Brain pericyte (primary cell): Measurements from ENCODE around the gene MTCH2.
"Not testable (repeated sequence)": the region's sequence is repeated elsewhere in the genome, so short reads cannot be mapped to it uniquely, and the experiment has no call there.

Source experiments
- DNase-seq: peaks from one replicate; pipeline ENCODE4 v3.0.0-alpha.2; 2012; ENCODE audit warnings: low read depth, low spot score

The MTCH2 gene

GRCh38 chr11:47642099-47642855, at the start of gene MTCH2:
TSS of gene MTCH2 (minus strand) at chr11:47642559. CDS start at chr11:47642465, 94 bp downstream.
- peak; percentile 94 for DNase-seq

- DNase-seq, result no peak
These were observed 49.6 kb upstream of the MTCH2 start for GRCh38 chr11:47691979-47692378.

GRCh38 chr11:47689480-47689879, 47.1 kb upstream of the MTCH2 start:
- DNase-seq, result no peak

GRCh38 chr11:47688991-47689390, 46.6 kb upstream of the MTCH2 start:
- no peak for DNase-seq

GRCh38 chr11:47688111-47688510, 45.8 kb upstream of the MTCH2 start:
- DNase-seq, result no peak

GRCh38 chr11:47686704-47687103, 44.3 kb upstream of the MTCH2 start:
- not testable (repeated sequence) for DNase-seq

GRCh38 chr11:47686151-47686550, 43.8 kb upstream of the MTCH2 start:
- no peak for DNase-seq

- no peak for DNase-seq
These were observed 33.5 kb upstream of the MTCH2 start for GRCh38 chr11:47675851-47676250.

- no peak for DNase-seq
These were observed 29.9 kb upstream of the MTCH2 start for GRCh38 chr11:47672283-47672730.

GRCh38 chr11:47669856-47670255, 27.5 kb upstream of the MTCH2 start:
- DNase-seq, result no peak

- no peak for DNase-seq
These were observed 26.3 kb upstream of the MTCH2 start for GRCh38 chr11:47668665-47669064.

- DNase-seq, result no peak
These were observed 25.2 kb upstream of the MTCH2 start for GRCh38 chr11:47667555-47667954.

GRCh38 chr11:47667135-47667534, 24.8 kb upstream of the MTCH2 start:
- DNase-seq, result no peak

- not testable (repeated sequence) for DNase-seq
These were observed 22.6 kb upstream of the MTCH2 start for GRCh38 chr11:47664936-47665335.

GRCh38 chr11:47661245-47661644, 18.9 kb upstream of the MTCH2 start:
- DNase-seq, result no peak

GRCh38 chr11:47659276-47659675, 16.9 kb upstream of the MTCH2 start:
- DNase-seq, result no peak

GRCh38 chr11:47656260-47656885, 14.0 kb upstream of the MTCH2 start:
- no peak for DNase-seq

GRCh38 chr11:47651818-47652469, 9.6 kb upstream of the MTCH2 start:
- no peak for DNase-seq

GRCh38 chr11:47649276-47649675, 6.9 kb upstream of the MTCH2 start:
- DNase-seq, result no peak

GRCh38 chr11:47646019-47646418, 3.7 kb upstream of the MTCH2 start:
- no peak for DNase-seq

GRCh38 chr11:47645500-47645899, 3.1 kb upstream of the MTCH2 start:
- DNase-seq, result no peak

GRCh38 chr11:47641600-47642098, 710 bp downstream of the MTCH2 start:
- no peak for DNase-seq
